Fibroblast of the aortic adventitia (primary cell): Measurements from ENCODE around the gene ELF1. TPM values are rescaled to one million over a fixed set of nuclear protein-coding genes. Genes with fewer than 3 reads are reported as not detected.
"Not testable (repeated sequence)": the region's sequence is repeated elsewhere in the genome, so short reads cannot be mapped to it uniquely, and the experiment has no call there.

Source experiments
- DNase-seq: peaks from one replicate; pipeline ENCODE4 v3.0.0-alpha.2; 2010; ENCODE audit warnings: low read depth
- H3K4me3 ChIP-seq: 2 replicates; pipeline ENCODE4 v1.5.1; 2011; ENCODE audit warnings: low read depth, mild to moderate bottlenecking, control low read depth, low read length, moderate library complexity
- total RNA-seq: library from RNA; depleted of rRNA; stranded (reverse); fragments of >200 nt; gene quantifications from 2 replicates; pipeline ENCODE4 v1.2.3, GENCODE V29; 2012; ENCODE audit warnings: low replicate concordance
- TF ChIP-seq, protein P1 (sequence below): IDR thresholded peaks from 2 replicates; pipeline ENCODE4 v1.5.1; 2011; ENCODE audit warnings: mild to moderate bottlenecking, low read length, control low read depth, inconsistent platforms; ENCODE audit not compliant: insufficient read depth

The ELF1 gene
- total RNA-seq, 1 donor, result 47.0 TPM

DNA sequence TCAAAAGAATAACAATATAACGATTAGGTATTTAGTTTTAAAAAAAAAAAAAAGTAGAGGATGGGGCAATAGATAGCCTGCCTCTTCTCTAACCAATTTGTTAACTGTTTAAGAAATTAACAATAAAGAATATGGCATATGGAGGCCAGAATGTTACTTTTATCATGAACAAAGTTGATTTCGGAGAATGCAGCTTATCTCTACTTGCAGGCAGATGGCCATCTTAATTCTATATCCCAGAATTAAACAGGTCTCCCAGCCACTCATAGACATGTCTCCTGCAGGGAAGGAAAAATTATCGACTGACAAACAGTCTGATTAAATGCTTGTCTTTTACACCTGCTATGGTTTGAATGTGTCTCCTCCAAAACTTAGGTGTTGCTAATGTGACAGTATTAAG is 133.1 kb downstream of the ELF1 start:
- TF ChIP-seq, protein P1, sequence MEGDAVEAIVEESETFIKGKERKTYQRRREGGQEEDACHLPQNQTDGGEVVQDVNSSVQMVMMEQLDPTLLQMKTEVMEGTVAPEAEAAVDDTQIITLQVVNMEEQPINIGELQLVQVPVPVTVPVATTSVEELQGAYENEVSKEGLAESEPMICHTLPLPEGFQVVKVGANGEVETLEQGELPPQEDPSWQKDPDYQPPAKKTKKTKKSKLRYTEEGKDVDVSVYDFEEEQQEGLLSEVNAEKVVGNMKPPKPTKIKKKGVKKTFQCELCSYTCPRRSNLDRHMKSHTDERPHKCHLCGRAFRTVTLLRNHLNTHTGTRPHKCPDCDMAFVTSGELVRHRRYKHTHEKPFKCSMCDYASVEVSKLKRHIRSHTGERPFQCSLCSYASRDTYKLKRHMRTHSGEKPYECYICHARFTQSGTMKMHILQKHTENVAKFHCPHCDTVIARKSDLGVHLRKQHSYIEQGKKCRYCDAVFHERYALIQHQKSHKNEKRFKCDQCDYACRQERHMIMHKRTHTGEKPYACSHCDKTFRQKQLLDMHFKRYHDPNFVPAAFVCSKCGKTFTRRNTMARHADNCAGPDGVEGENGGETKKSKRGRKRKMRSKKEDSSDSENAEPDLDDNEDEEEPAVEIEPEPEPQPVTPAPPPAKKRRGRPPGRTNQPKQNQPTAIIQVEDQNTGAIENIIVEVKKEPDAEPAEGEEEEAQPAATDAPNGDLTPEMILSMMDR, result no peak
- DNase-seq, result no peak
- H3K4me3 ChIP-seq, result no peak overlapping the region

DNA sequence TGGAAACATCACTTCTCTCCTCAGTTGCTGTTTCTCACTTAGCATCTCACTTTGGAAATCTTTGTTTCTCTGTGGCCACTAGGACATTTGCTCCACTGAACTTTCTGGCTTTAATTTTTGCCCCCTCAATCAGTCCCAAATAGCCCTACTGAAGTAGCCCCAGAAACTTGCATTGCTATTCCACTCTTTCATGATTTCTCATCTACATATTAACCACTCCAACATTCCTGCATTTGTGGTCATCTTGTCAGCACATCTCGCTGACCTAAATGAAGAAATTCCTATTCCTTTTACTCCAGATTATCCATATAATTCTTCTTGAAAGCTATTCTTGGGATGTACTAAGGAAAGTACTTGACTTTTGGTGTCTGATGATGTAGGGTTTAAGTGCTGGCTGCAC is 134.9 kb downstream of the ELF1 start:
- DNase-seq, H3K4me3 ChIP-seq: not testable (repeated sequence)

Other genes with a start within 250 kb of the ELF1 start
- 18.0 and 25.1 TPM in 2 replicates for gene MRPS31, start 248.1 kb downstream of the ELF1 start, total RNA-seq
- gene SLC25A15, start 229.7 kb downstream of the ELF1 start, total RNA-seq, result 11.7 and 13.8 TPM in 2 replicates
- 7.8 and 10.5 TPM in 2 replicates for gene WBP4, start 42.2 kb upstream of the ELF1 start, total RNA-seq
- gene KBTBD6, start 113.5 kb upstream of the ELF1 start, total RNA-seq, result 9.4 and 10.8 TPM in 2 replicates
- 4.9 and 7.8 TPM in 2 replicates for gene KBTBD7, start 175.3 kb upstream of the ELF1 start, total RNA-seq
- 4.3 and 11.8 TPM in 2 replicates for gene MTRF1, start 244.3 kb upstream of the ELF1 start, total RNA-seq